Dendritic cell treated with granulocyte-macrophage colony-stimulating factor and Interleukin-4, amounts not matched to agents 40 ng/mL and 50 ng/mL, for 4 days (primary cell): Measurements from ENCODE around the gene PITHD1.
"Not testable (repeated sequence)": the region's sequence is repeated elsewhere in the genome, so short reads cannot be mapped to it uniquely, and the experiment has no call there.

Experiments used
- H3K27ac Mint-ChIP-seq: one replicate; pipeline ENCODE4 v1.8.0; 2022; ENCODE audit warnings: mild to moderate bottlenecking, mixed read lengths
- H3K27me3 Mint-ChIP-seq: one replicate; pipeline ENCODE4 v1.8.0; 2022; ENCODE audit warnings: mild to moderate bottlenecking, mixed read lengths
- H3K36me3 Mint-ChIP-seq: one replicate; pipeline ENCODE4 v1.8.0; 2022; ENCODE audit warnings: low read depth, mixed read lengths
- H3K4me1 Mint-ChIP-seq: one replicate; pipeline ENCODE4 v1.8.0; 2022; ENCODE audit warnings: low read depth, mixed read lengths
- H3K4me3 Mint-ChIP-seq: one replicate; pipeline ENCODE4 v1.8.0; 2022; ENCODE audit warnings: mild to moderate bottlenecking, moderate library complexity, mixed read lengths
- H3K9me3 Mint-ChIP-seq: one replicate; pipeline ENCODE4 v1.8.0; 2022; ENCODE audit warnings: mixed read lengths
- intact Hi-C: fragments of 100-400 bp; cut with micrococcal nuclease; formaldehyde crosslinking; loops from one replicate; pipeline ENCODE4 v1.15.0; 2022

The PITHD1 gene

DNA sequence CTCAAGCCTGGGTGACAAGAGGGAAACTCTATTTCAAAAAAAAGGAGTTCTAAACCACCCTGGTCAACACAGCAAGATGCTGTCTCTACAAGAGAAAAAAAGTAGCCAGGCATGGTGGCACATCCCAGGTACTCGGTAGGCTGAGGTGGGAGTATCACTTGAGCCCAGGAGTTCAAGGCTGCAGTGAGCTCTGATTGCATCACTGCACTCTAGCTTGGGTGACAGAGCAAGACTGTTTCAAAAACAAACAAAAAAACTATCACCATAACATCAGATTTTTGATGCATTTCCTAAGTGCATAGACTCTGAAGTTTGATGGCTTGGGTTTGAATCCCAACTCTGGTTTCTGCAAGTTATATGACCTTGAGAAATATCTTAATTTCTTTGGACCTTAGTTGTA is 25.3 kb upstream of the PITHD1 start:
- Mint-ChIP-seq H3K27me3 (no peaks in the 10 kb centered on the region), H3K4me3 (no peak overlapping the region), H3K9me3 (no peaks in the 10 kb centered on the region), H3K4me1 (peaks cover 13% of the 10 kb centered on the region), H3K27ac (no peak overlapping the region), H3K36me3 (peaks cover 91% of the 10 kb centered on the region)
- intact Hi-C loops = loop anchor here (5.0 kb wide), 1 partner anchor 36 kb away; no protein-coding TSS in a partner anchor

- intact Hi-C loops = no loop called here
- H3K27ac Mint-ChIP-seq = no peak overlapping the region
Measured at GRCh38 chr1:23756676-23757075, 21.5 kb upstream of the PITHD1 start.

DNA sequence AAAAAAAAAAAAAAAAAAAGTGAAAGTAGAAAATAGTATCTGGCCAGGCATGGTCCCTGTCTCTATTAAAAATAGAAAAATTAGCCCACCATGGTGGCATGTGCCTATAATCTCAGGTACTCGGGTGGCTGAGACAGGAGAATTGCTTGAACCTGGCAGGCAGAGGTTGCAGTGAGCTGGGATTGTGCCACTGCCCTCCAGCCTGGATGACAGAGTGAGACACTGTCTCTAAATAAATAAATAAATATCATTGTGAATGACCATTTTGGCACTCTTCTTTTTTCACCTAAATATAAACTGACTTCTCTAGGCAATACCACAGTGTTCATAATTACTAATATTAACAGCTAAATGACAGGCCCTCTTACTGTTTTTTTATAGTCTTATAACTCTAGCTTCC is 20.4 kb upstream of the PITHD1 start:
- Mint-ChIP-seq H3K4me3 (no peak overlapping the region), H3K9me3 (no peaks in the 10 kb centered on the region), H3K36me3 (peaks cover 98% of the 10 kb centered on the region), H3K4me1 (no peaks in the 10 kb centered on the region), H3K27me3 (no peaks in the 10 kb centered on the region), H3K27ac (no peak overlapping the region)
- intact Hi-C loops = no loop called here

More at GRCh38 chr1:23756676-23757075, 21.5 kb upstream of the PITHD1 start:
- Mint-ChIP-seq H3K27me3 (no peaks in the 10 kb centered on the region), H3K36me3 (peaks cover 98% of the 10 kb centered on the region), H3K9me3 (no peaks in the 10 kb centered on the region), H3K4me3 (no peak overlapping the region), H3K4me1 (no peaks in the 10 kb centered on the region)

DNA sequence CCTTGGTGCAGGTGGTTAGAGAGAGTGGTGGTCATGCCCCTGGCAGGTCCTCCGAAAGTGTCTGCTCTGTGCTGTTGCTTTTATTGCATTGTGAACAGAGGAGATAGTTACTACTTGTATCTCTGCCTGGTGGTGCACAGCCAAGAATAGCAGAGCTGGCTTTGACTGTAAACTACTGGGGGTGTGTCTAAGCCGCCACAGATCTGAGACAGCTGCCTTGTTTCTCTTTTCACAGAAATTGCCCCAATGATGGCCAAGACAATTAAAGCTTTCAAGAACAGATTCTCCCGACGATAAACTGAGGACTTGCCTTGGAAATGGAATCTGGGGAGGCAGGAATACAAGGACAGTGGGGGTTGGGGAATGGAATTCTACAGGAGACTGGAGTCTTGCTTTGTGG is 18.9 kb upstream of the PITHD1 start:
- Mint-ChIP-seq H3K9me3 (no peaks in the 10 kb centered on the region), H3K27me3 (no peaks in the 10 kb centered on the region), H3K36me3 (peaks cover 94% of the 10 kb centered on the region), H3K4me1 (no peaks in the 10 kb centered on the region), H3K27ac (no peak overlapping the region), H3K4me3 (no peak overlapping the region)
- intact Hi-C loops = no loop called here

- Mint-ChIP-seq H3K4me3 (no peak overlapping the region), H3K27ac (no peak overlapping the region), H3K27me3 (no peaks in the 10 kb centered on the region), H3K36me3 (peaks cover 79% of the 10 kb centered on the region), H3K4me1 (no peaks in the 10 kb centered on the region), H3K9me3 (no peaks in the 10 kb centered on the region)
- intact Hi-C loops = no loop called here
Measured at GRCh38 chr1:23763041-23763577, 15.1 kb upstream of the PITHD1 start.

DNA sequence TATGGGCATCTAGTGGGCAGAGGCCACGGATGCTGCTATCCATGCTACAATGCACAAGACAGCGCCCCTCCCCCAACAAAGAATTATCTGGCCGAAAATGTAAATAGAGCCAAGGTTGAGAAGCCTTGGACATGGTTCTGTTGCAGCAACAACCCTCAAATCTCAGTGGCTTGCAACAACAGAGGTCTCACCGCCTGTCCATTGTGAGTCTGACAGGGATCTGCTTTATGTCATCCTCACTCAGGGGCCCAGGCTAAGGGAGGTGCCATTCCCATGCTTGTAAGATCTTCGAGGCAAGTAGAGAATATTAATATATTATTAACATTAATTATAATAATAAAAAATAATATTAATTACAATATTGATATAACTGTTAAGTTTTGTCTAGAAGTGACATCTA is 9.5 kb upstream of the PITHD1 start:
- Mint-ChIP-seq H3K36me3 (peaks cover 56% of the 10 kb centered on the region), H3K4me1 (no peaks in the 10 kb centered on the region), H3K9me3 (no peaks in the 10 kb centered on the region), H3K4me3 (no peak overlapping the region), H3K27me3 (no peaks in the 10 kb centered on the region), H3K27ac (no peak overlapping the region)
- intact Hi-C loops = no loop called here

- H3K4me1 Mint-ChIP-seq = no peaks in the 10 kb centered on the region
Measured at GRCh38 chr1:23772049-23772853, 6.0 kb upstream of the PITHD1 start.

GRCh38 chr1:23772854-23773242 is 5.4 kb upstream of the PITHD1 start:
- no peaks in the 10 kb centered on the region for H3K27me3 Mint-ChIP-seq

More at GRCh38 chr1:23772049-23772853, 6.0 kb upstream of the PITHD1 start:
- no peaks in the 10 kb centered on the region for H3K9me3 Mint-ChIP-seq
- no peak overlapping the region for H3K4me3 Mint-ChIP-seq
- H3K36me3 Mint-ChIP-seq = peaks cover 33% of the 10 kb centered on the region
- intact Hi-C loops = loop anchor here (1.0 to 10.0 kb wide), 3 partner anchors 35 to 144 kb away; partner anchors contain the start of gene FUCA1
- H3K27me3 Mint-ChIP-seq = no peaks in the 10 kb centered on the region
- H3K27ac Mint-ChIP-seq = no peak overlapping the region

GRCh38 chr1:23774174-23774880 is 3.9 kb upstream of the PITHD1 start:
- intact Hi-C loops = loop anchor here (5.0 to 10.0 kb wide), 2 partner anchors 33 to 90 kb away; partner anchors contain the start of gene FUCA1
- H3K27ac Mint-ChIP-seq = no peak overlapping the region
- H3K4me3 Mint-ChIP-seq = no peak overlapping the region
- peaks cover 18% of the 10 kb centered on the region for H3K36me3 Mint-ChIP-seq
- H3K27me3 Mint-ChIP-seq = no peaks in the 10 kb centered on the region
- H3K9me3 Mint-ChIP-seq = no peaks in the 10 kb centered on the region
- peaks cover 4% of the 10 kb centered on the region for H3K4me1 Mint-ChIP-seq

More at GRCh38 chr1:23772854-23773242, 5.4 kb upstream of the PITHD1 start:
- no peaks in the 10 kb centered on the region for H3K9me3 Mint-ChIP-seq
- intact Hi-C loops = loop anchor here (1.0 to 10.0 kb wide), 3 partner anchors 34 to 143 kb away; partner anchors contain the start of gene FUCA1
- no peak overlapping the region for H3K4me3 Mint-ChIP-seq
- H3K4me1 Mint-ChIP-seq = no peaks in the 10 kb centered on the region
- peaks cover 29% of the 10 kb centered on the region for H3K36me3 Mint-ChIP-seq
- H3K27ac Mint-ChIP-seq = no peak overlapping the region

DNA sequence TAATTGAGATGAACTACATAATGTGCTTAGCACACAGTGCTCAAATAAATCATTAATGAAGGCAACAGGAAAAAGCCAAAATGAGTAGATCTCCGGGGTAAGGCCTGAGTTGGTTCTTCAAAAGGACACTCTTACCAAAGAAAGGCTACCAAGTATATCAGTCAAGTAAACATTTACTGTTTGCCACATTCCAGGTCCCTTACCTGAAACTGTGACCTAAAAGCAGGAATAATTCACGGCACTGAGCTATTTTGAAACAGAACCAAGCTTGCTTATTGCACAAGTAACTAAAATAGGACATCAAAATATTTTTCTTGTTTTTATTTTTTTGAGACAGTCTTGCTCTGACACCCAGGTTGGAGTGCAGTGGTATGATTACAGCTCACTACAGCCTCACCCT is 2.0 kb upstream of the PITHD1 start:
- Mint-ChIP-seq H3K4me1 (peaks cover 13% of the 10 kb centered on the region), H3K9me3 (no peaks in the 10 kb centered on the region), H3K27ac (no peak overlapping the region), H3K4me3 (no peak overlapping the region), H3K36me3 (peaks cover 11% of the 10 kb centered on the region), H3K27me3 (no peaks in the 10 kb centered on the region)
- intact Hi-C loops = loop anchor here (10.0 kb wide), 1 partner anchor 89 kb away; the partner anchor contains the start of gene FUCA1

DNA sequence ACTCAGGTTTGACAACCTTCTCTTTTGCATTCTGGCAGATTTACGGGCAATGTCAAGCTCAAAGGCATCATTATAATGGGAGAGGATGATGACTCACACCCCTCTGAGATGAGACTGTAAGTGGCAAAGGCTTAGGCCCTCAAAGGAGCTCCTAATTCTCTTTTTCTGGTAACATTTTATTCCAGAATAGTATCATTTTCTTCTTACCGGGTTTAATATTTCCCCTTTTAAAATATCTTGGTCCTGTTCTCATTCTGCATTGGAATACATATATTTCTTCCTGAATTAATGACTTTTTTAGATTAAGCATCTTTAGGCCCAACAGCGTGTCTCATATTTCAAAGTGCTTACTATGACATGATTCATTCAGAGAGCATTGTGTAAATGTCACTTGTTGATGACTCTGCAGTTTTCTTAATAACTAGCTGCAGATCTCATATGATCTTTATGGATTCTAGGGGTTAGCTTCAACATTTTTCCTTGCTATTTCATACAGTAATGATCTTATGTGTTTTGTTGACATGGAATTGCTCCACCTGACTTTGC is 1.7 kb downstream of the PITHD1 start:
- no peak overlapping the region for H3K4me3 Mint-ChIP-seq
- intact Hi-C loops = loop anchor here (10.0 kb wide), 1 partner anchor 85 kb away; the partner anchor contains the start of gene FUCA1
- H3K27me3 Mint-ChIP-seq = no peaks in the 10 kb centered on the region
- H3K27ac Mint-ChIP-seq = peak overlapping the region; percentile 83
- peaks cover 37% of the 10 kb centered on the region for H3K36me3 Mint-ChIP-seq
- no peaks in the 10 kb centered on the region for H3K9me3 Mint-ChIP-seq
- peaks cover 20% of the 10 kb centered on the region for H3K4me1 Mint-ChIP-seq

DNA sequence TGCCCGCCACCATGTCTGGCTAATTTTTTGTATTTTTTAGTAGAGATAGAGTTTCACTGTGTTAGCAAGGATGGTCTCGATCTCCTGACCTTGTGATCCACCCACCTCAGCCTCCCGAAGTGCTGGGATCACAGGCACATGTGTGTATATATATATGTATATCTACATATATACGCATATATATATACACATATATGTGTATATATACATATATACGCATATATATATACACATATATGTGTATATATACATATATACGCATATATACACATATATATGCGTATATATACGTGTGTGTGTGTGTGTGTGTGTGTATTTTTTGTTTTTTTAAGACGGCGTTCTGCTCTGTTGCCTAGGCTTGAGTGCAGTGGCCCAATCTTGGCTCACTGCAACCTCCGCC is 4.9 kb downstream of the PITHD1 start:
- H3K27ac Mint-ChIP-seq, H3K4me3 Mint-ChIP-seq, H3K9me3 Mint-ChIP-seq, intact Hi-C loops, H3K27me3 Mint-ChIP-seq: not testable (repeated sequence)
- H3K36me3 Mint-ChIP-seq = peaks cover 70% of the 10 kb centered on the region
- H3K4me1 Mint-ChIP-seq = peaks cover 23% of the 10 kb centered on the region

DNA sequence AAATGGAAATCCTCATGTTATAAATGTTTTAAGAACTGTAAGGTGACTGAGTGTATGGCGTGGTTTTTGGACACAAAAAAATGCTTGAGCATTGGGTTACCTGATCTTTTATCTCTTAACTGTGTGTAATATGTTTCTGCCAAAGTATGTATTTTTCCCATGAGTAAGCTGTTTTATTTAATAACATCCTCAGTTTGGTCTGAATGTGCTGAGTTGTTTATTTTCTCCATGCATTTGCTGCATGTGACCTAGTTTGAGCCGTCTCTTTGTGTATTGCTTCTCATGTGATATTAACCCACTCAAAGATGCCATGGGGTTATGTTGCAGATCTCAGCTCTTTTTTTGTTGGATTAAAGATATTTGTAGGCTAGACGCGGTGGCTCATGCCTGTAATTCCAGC is 6.6 kb downstream of the PITHD1 start:
- Mint-ChIP-seq H3K4me3 (no peak overlapping the region), H3K36me3 (peaks cover 84% of the 10 kb centered on the region), H3K9me3 (no peaks in the 10 kb centered on the region), H3K4me1 (peaks cover 14% of the 10 kb centered on the region), H3K27me3 (no peaks in the 10 kb centered on the region), H3K27ac (peak overlapping the region; percentile 72)
- intact Hi-C loops = no loop called here

GRCh38 chr1:23787701-23788100 is 9.5 kb downstream of the PITHD1 start:
- H3K4me1 Mint-ChIP-seq = peaks cover 30% of the 10 kb centered on the region
- H3K27me3 Mint-ChIP-seq = no peaks in the 10 kb centered on the region
- intact Hi-C loops = no loop called here
- H3K9me3 Mint-ChIP-seq = no peaks in the 10 kb centered on the region
- peak overlapping the region; percentile 31 for H3K27ac Mint-ChIP-seq
- H3K36me3 Mint-ChIP-seq = peaks cover 81% of the 10 kb centered on the region
- H3K4me3 Mint-ChIP-seq = no peak overlapping the region
